ENCODE results near the gene KLRC1. TPM values are rescaled to one million over a fixed set of nuclear protein-coding genes. Genes with fewer than 3 reads are reported as not detected.
"Not testable (repeated sequence)": the region's sequence is repeated elsewhere in the genome, so short reads cannot be mapped to it uniquely, and the experiment has no call there.

Gene KLRC1
- total and polyA plus RNA-seq, 2 experiments from 2014 or later: not detected

DNA sequence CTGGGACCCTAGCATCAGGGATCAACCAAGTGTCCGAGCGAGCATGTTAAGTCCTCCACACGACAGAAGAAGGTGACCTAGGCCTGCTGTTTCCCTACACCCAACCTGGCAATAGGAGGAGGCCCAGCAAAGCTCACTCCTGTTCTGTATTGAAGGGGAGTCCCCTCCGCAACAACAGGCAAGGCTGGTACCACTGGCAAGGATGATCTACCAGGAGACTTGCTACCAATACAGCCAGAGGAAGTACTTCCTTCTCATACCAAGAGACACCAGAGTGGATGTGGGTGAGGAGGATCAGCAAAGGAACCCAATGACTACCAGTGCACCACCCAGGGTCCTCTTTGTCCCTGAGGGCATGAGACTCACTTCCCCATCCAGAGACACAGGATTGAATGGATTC, 4.9 kb downstream of the KLRC1 start:
- Histone ChIP-seq H3K27me3 (no peaks in the 10 kb centered on the region), H3K27ac (no peak overlapping the region), H3K9me3 (ENCODE audit: low read depth) (no peaks in the 10 kb centered on the region), H3K36me3 (no peaks in the 10 kb centered on the region), H3K4me3 (no peak overlapping the region), H3K4me1 (ENCODE audit: low read depth) (no peaks in the 10 kb centered on the region)
- TF ChIP-seq, protein P1, sequence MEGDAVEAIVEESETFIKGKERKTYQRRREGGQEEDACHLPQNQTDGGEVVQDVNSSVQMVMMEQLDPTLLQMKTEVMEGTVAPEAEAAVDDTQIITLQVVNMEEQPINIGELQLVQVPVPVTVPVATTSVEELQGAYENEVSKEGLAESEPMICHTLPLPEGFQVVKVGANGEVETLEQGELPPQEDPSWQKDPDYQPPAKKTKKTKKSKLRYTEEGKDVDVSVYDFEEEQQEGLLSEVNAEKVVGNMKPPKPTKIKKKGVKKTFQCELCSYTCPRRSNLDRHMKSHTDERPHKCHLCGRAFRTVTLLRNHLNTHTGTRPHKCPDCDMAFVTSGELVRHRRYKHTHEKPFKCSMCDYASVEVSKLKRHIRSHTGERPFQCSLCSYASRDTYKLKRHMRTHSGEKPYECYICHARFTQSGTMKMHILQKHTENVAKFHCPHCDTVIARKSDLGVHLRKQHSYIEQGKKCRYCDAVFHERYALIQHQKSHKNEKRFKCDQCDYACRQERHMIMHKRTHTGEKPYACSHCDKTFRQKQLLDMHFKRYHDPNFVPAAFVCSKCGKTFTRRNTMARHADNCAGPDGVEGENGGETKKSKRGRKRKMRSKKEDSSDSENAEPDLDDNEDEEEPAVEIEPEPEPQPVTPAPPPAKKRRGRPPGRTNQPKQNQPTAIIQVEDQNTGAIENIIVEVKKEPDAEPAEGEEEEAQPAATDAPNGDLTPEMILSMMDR (IDR thresholded peaks at IDR 0.05; ENCODE audit: low read depth, low read length): no peak
- DNase-seq (ENCODE audit: low read depth in 1 of 2, low spot score in 1 of 2): no peak

DNA sequence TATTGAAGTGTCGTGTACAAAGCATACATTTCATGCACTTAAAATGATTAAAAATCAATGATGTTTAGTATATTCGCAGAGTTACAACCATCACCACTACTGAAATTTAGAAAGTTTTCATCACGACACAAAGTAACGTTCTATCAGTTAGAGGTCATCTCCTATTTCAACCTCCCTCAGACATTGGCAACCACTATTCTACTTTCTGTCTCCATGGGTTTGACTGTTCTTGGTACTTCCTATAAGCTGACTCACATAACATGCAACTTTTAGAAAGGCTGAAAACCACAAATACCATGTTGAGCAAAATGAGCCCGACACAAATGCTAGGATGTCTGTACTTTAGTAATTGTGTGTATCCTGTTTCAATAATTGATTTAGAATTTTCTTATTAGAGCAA, 7.1 kb downstream of the KLRC1 start:
- DNase-seq (ENCODE audit: low read depth in 1 of 2, low spot score in 1 of 2): peak in 1 of 2 donors; percentile 2
- not testable (repeated sequence) for H3K9me3 ChIP-seq (ENCODE audit: low read depth); H3K27me3 ChIP-seq; H3K27ac ChIP-seq; H3K4me3 ChIP-seq; H3K36me3 ChIP-seq; H3K4me1 ChIP-seq (ENCODE audit: low read depth)

DNA sequence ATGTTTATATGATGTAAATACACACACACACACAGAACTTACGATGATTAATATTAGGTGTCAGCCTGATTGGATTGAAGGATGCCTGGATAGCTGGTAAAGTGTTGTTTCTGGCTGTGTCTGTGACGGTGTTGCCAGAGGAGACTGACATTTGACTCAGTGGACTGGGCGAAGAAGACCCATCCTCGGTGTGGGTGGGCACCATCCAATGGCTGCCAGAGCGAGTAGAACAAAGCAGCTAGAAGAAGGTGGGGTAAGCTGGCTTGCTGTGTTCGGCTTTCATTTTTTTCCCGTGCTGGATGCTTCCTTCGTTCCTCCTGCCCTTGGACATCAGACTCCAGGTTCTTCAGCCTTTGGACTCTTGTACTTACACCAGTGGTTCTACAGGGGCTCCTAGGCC, 12.0 kb downstream of the KLRC1 start:
- not testable (repeated sequence) for H3K4me3 ChIP-seq; H3K4me1 ChIP-seq (ENCODE audit: low read depth); H3K9me3 ChIP-seq (ENCODE audit: low read depth); H3K36me3 ChIP-seq; H3K27me3 ChIP-seq; H3K27ac ChIP-seq; DNase-seq (ENCODE audit: low read depth in 1 of 2, low spot score in 1 of 2)

DNA sequence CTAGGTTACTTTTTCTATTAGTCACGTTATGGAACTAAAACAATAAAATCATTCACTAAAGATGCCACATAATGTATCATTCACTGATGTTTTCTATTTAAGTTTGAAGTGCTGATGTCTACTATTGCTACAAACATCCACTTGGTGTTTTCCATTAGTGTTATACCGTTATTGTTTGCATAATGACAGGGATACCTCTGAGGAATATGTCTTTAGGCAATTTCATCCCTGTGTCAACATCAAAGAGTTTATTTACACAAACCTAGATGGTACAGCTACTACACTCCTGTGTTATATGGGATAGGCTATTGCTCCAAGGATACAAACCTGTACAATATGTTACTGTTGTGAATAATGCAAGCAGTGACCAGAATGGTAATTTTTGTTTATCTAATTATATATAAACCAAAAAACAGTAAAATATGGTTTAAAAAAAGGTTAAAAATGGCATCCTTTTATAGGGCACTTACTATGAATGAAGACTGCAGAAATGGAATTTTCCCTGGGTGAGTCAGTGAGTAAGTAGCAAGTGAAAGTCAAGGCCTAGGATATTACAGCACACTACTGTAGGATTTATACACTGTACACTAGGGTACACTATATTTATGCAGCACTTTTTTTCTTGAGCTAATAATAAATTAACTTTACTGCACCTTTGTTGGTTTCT, 13.4 kb downstream of the KLRC1 start:
- not testable (repeated sequence) for H3K36me3 ChIP-seq; DNase-seq (ENCODE audit: low read depth in 1 of 2, low spot score in 1 of 2); H3K4me1 ChIP-seq (ENCODE audit: low read depth); H3K27ac ChIP-seq; H3K27me3 ChIP-seq; H3K9me3 ChIP-seq (ENCODE audit: low read depth); H3K4me3 ChIP-seq

DNA sequence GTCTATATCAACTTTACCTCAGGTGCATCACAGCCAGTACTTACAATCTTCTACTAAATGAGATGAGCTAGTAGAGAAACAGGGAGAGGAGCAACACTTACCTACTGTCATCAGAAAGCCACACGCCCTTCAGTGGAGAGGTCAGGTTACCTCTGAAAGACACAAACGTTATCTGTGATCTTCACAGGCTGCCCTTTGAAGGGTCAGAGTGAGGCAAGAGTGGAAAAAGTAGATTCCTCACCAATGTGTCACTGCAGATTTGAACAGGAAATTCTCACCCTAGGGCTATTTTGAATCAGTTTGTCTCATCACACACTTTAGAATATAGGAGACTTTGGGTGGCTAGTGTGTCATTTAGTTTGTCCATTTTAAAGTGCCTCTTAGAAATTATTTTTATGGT, 15.6 kb downstream of the KLRC1 start:
- not testable (repeated sequence) for DNase-seq (ENCODE audit: low read depth in 1 of 2, low spot score in 1 of 2)

DNA sequence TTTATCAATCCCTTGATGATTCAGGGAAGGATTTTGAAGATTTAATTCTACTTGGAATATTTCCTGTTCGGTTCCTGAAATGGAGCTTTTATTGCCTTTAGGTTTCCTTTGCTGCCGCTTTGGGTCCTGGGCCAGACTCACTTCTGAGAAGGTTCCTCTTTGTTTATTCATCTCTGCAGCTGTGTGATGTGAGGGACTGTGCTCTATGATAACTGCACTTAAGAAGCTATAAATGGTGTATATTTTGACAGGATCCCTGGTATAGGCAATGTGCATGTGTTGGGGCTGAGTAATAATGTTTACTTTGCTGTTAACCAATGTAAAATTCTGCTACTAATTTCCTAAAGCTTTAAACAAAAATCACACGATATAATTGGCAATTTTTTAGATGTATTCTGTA, 17.4 kb downstream of the KLRC1 start, which contains the start of gene KLRC2:
Gene KLRC2 (minus strand): TSS at position 195 of the 400 bp plus-strand sequence. CDS start 24 bp downstream, at position 171.
- H3K4me3 ChIP-seq; H3K4me1 ChIP-seq (ENCODE audit: low read depth); H3K36me3 ChIP-seq; H3K27me3 ChIP-seq; H3K9me3 ChIP-seq (ENCODE audit: low read depth); H3K27ac ChIP-seq: not testable (repeated sequence)
- DNase-seq (ENCODE audit: low read depth in 1 of 2, low spot score in 1 of 2): peak in 1 of 2 donors; percentile 15

More for the DNA sequence above, 15.6 kb downstream of the KLRC1 start:
- H3K4me3 ChIP-seq; H3K36me3 ChIP-seq; H3K27me3 ChIP-seq; H3K4me1 ChIP-seq (ENCODE audit: low read depth); H3K9me3 ChIP-seq (ENCODE audit: low read depth); H3K27ac ChIP-seq: not testable (repeated sequence)

DNA sequence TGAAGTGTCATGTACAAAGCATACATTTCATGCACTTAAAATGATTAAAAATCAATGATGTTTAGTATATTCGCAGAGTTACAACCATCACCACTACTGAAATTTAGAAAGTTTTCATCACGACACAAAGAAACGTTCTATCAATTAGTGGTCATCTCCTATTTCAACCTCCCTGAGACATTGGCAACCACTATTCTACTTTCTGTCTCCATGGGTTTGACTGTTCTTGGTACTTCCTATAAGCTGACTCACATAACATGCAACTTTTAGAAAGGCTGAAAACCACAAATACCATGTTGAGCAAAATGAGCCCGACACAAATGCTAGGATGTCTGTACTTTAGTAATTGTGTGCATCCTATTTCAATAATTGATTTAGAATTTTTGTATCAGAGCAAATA, 22.6 kb downstream of the KLRC1 start:
- H3K27me3 ChIP-seq; H3K9me3 ChIP-seq (ENCODE audit: low read depth); H3K4me1 ChIP-seq (ENCODE audit: low read depth); H3K27ac ChIP-seq; H3K36me3 ChIP-seq; H3K4me3 ChIP-seq; DNase-seq (ENCODE audit: low read depth in 1 of 2, low spot score in 1 of 2): not testable (repeated sequence)

DNA sequence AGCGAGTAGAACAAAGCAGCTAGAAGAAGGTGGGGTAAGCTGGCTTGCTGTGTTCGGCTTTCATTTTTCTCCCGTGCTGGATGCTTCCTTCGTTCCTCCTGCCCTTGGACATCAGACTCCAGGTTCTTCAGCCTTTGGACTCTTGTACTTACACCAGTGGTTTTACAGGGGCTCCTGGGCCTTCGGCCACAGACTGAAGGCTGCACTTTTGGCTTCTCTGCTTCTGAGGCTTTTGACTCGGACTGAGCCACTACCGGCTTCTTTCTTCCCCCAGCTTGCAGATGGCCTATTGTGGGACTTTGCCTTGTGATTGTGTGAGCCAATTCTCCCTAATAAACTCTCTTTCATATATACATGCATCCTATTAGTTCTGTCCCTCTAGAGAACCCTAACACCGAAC, 27.2 kb downstream of the KLRC1 start:
- not testable (repeated sequence) for H3K36me3 ChIP-seq; H3K4me1 ChIP-seq (ENCODE audit: low read depth); H3K27me3 ChIP-seq; H3K27ac ChIP-seq; H3K4me3 ChIP-seq; H3K9me3 ChIP-seq (ENCODE audit: low read depth); DNase-seq (ENCODE audit: low read depth in 1 of 2, low spot score in 1 of 2)

DNA sequence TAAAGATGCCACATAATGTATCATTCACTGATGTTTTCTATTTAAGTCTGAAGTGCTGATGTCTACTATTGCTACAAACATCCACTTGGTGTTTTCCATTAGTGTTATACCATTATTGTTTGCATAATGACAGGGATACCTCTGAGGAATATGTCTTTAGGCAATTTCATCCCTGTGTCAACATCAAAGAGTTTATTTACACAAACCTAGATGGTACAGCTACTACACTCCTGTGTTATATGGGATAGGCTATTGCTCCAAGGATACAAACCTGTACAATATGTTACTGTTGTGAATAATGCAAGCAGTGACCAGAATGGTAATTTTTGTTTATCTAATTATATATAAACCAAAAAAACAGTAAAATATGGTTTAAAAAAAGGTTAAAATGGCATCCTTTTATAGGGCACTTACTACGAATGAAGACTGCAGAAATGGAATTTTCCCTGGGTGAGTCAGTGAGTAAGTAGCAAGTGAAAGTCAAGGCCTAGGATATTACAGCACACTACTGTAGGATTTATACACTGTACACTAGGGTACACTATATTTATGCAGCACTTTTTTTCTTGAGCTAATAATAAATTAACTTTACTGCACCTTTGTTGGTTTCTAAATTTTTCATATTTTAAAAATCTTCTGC, 28.8 kb downstream of the KLRC1 start:
- not testable (repeated sequence) for H3K27me3 ChIP-seq; DNase-seq (ENCODE audit: low read depth in 1 of 2, low spot score in 1 of 2); H3K36me3 ChIP-seq; H3K4me1 ChIP-seq (ENCODE audit: low read depth); H3K4me3 ChIP-seq; H3K9me3 ChIP-seq (ENCODE audit: low read depth); H3K27ac ChIP-seq

DNA sequence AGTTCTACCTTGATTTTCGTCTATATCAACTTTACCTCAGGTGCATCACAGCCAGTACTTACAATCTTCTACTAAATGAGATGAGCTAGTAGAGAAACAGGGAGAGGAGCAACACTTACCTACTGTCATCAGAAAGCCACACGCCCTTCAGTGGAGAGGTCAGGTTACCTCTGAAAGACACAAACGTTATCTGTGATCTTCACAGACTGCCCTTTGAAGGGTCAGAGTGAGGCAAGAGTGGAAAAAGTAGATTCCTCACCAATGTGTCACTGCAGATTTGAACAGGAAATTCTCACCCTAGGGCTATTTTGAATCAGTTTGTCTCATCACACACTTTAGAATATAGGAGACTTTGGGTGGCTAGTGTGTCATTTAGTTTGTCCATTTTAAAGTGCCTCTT, 31.0 kb downstream of the KLRC1 start:
- not testable (repeated sequence) for H3K4me3 ChIP-seq; H3K27ac ChIP-seq; H3K36me3 ChIP-seq; H3K4me1 ChIP-seq (ENCODE audit: low read depth); H3K9me3 ChIP-seq (ENCODE audit: low read depth); DNase-seq (ENCODE audit: low read depth in 1 of 2, low spot score in 1 of 2); H3K27me3 ChIP-seq

DNA sequence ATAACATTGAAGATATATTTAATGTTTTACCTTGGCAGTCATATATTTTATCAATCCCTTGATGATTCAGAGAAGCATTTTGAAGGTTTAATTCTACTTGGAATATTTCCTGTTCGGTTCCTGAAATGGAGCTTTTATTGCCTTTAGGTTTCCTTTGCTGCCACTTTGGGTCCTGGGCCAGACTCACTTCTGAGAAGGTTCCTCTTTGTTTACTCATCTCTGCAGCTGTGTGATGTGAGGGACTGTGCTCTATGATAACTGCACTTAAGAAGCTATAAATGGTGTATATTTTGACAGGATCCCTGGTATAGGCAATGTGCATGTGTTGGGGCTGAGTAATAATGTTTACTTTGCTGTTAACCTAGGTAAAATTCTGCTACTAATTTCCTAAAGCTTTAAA, 32.8 kb downstream of the KLRC1 start, which contains the start of gene KLRC3:
Gene KLRC3 (minus strand): TSS at position 262 of the 400 bp plus-strand sequence. CDS start 45 bp downstream, at position 217.
- not testable (repeated sequence) for H3K27ac ChIP-seq; DNase-seq (ENCODE audit: low read depth in 1 of 2, low spot score in 1 of 2)

More for the DNA sequence above, 32.8 kb downstream of the KLRC1 start, which contains the start of gene KLRC3:
- not testable (repeated sequence) for H3K9me3 ChIP-seq (ENCODE audit: low read depth); H3K4me1 ChIP-seq (ENCODE audit: low read depth); H3K27me3 ChIP-seq; H3K36me3 ChIP-seq; H3K4me3 ChIP-seq

Measured in cardiac muscle cell (in vitro differentiated cells and primary cell).